K562 (cell line): ENCODE measurements around the gene FGF5. TPM values are rescaled to one million over a fixed set of nuclear protein-coding genes. Genes with fewer than 3 reads are reported as not detected.

ENCODE experiments used
- BACH1 ChIP-seq: fragments of 200-800 bp; sonication (Bioruptor generic); IDR thresholded peaks from 2 replicates; pipeline ENCODE4 v1.6.1; 2016; ENCODE audit warnings: missing genetic modification characterization, missing compliant biosample characterization
- BRF2 ChIP-seq: IDR thresholded peaks from 3 replicates; pipeline ENCODE4 v1.6.1; 2011; ENCODE audit warnings: borderline replicate concordance, mild to moderate bottlenecking; ENCODE audit not compliant: insufficient read length, insufficient read depth
- CCNT2 ChIP-seq: IDR thresholded peaks from 2 replicates; pipeline ENCODE4 v1.6.1; 2011; ENCODE audit warnings: borderline replicate concordance, low read depth, mild to moderate bottlenecking, moderate library complexity, mixed read lengths, low read length; ENCODE audit not compliant: insufficient read length; ENCODE audit errors: extremely low read depth
- CHD1 ChIP-seq: fragments of 200-600 bp; sonication (generic); IDR thresholded peaks from one replicate; pipeline ENCODE4 v1.6.1; 2012; ENCODE audit warnings: mild to moderate bottlenecking, moderate library complexity, low read length, inconsistent platforms
- DPF2 ChIP-seq: fragments of 450-650 bp; IDR thresholded peaks from 2 replicates; pipeline ENCODE4 v1.6.1; 2016
- ELF1 ChIP-seq: fragments of 200-800 bp; sonication (Bioruptor generic); IDR thresholded peaks from 2 replicates; pipeline ENCODE4 v1.6.1; 2016; ENCODE audit warnings: missing genetic modification characterization, missing compliant biosample characterization
- EP300 ChIP-seq: IDR thresholded peaks from 2 replicates; pipeline ENCODE4 v1.6.1; 2012; ENCODE audit warnings: low read length, improper control_type of control experiment
- JUND ChIP-seq, 2 experiments: IDR thresholded peaks; 2 replicates in 1 of 2; 3 replicates in 1 of 2; pipeline ENCODE4 v1.6.1; 2011; ENCODE audit warnings: borderline replicate concordance in 2 of 2, low read depth in 2 of 2, low read length in 2 of 2, improper control_type of control experiment in 1 of 2, missing biosample characterization in 1 of 2, missing genetic modification characterization in 1 of 2, missing genetic modification reagents in 1 of 2
- MECOM ChIP-seq: fragments of 250-450 bp; sonication (Bioruptor Pico); IDR thresholded peaks from 2 replicates; pipeline ENCODE4 v1.8.0; 2022; ENCODE audit warnings: inconsistent platforms
- MITF ChIP-seq: IDR thresholded peaks from 2 replicates; pipeline ENCODE4 v1.6.1; 2014; ENCODE audit warnings: antibody characterized with exemption
- NCOA2 ChIP-seq, 2 experiments: fragments of 450-650 bp; IDR thresholded peaks; 2 replicates each; pipeline ENCODE4 v1.6.1; 2018; ENCODE audit warnings: mild to moderate bottlenecking in 2 of 2, moderate library complexity in 1 of 2; ENCODE audit not compliant: partially characterized antibody in 2 of 2
- NFYB ChIP-seq: IDR thresholded peaks from 2 replicates; pipeline ENCODE4 v1.6.1; 2011; ENCODE audit warnings: mild to moderate bottlenecking, moderate library complexity; ENCODE audit not compliant: insufficient read length; ENCODE audit errors: extremely low read depth
- PTRF ChIP-seq: fragments of 450-650 bp; IDR thresholded peaks from 2 replicates; pipeline ENCODE4 v1.6.1; 2016; ENCODE audit warnings: mild to moderate bottlenecking, missing genetic modification characterization, missing compliant biosample characterization
- RBM25 ChIP-seq: fragments of 200-400 bp; formaldehyde crosslinking; IDR thresholded peaks from 2 replicates; pipeline ENCODE4 v1.6.1; 2018; ENCODE audit warnings: low read length, low read depth, moderate library complexity; ENCODE audit not compliant: severe bottlenecking
- SMARCA4 ChIP-seq: fragments of 450-650 bp; IDR thresholded peaks from 2 replicates; pipeline ENCODE4 v1.6.1; 2016
- TRIM24 ChIP-seq, 2 experiments: fragments of 450-650 bp; IDR thresholded peaks; 2 replicates each; pipeline ENCODE4 v1.6.1; 2016
- ZFP36 ChIP-seq: fragments of 150-350 bp; IDR thresholded peaks from 2 replicates; pipeline ENCODE4 v1.6.1; 2018; ENCODE audit warnings: low read length, low read depth; ENCODE audit not compliant: partially characterized antibody
- ZNF609 ChIP-seq: sonication (generic); formaldehyde crosslinking; IDR thresholded peaks from 2 replicates; pipeline ENCODE4 v1.8.1; 2023; ENCODE audit warnings: missing genetic modification reagents, mild to moderate bottlenecking, borderline replicate concordance
- ZSCAN29 ChIP-seq: fragments of 450-650 bp; IDR thresholded peaks from 2 replicates; pipeline ENCODE4 v1.6.1; 2017
- polyA plus RNA-seq, 8 experiments: library from polyadenylated mRNA; depleted of rRNA in 4 of 8; stranded (reverse) in 5 of 8; unstranded in 3 of 8; fragments of >200 nt; fragmentation: Nextera tagmentation in 2 of 8; fragmentation: Illumina TruSeq in 1 of 8; extraction: Ambion mirVana in 2 of 8; extraction: Trizol in 1 of 8; gene quantifications; 2 replicates each; pipeline versions ENCODE4 v1.2.1 to v1.2.3, GENCODE V29; 2011 to 2014; ENCODE audit warnings: inconsistent platforms in 1 of 8, missing spikeins in 1 of 8
- total RNA-seq, 7 experiments: library from RNA; depleted of rRNA in 6 of 7; stranded (reverse); fragments of >200 nt in 6 of 7; fragmentation: Illumina TruSeq in 2 of 7; extraction: Trizol in 2 of 7; gene quantifications; 2 replicates each; pipeline versions ENCODE4 v1.2.1 to v1.2.3, GENCODE V29; 2011 to 2021; ENCODE audit warnings: low replicate concordance in 1 of 7

The FGF5 gene
- total and polyA plus RNA-seq, 9 of the 15 experiments (the other 6 are each of a cell fraction or from before 2014, with no cell fraction given), result 0.38 to 2.7 (median 1.1) TPM

GRCh38 chr4:80253510-80253909 is 13.0 kb upstream of the FGF5 start (continued):
- TF ChIP-seq ZNF609 (no peak), SMARCA4 (peak; percentile 95), CCNT2 (peak; percentile 96), ELF1 (tag) (peak; percentile 87), ZSCAN29 (no peak), TRIM24 (IDR thresholded peaks at IDR 0.05) (peak; percentile 96), MECOM (CRISPR knock-in tag) (no peak), DPF2 (peak; percentile 96), JUND (IDR thresholded peaks at IDR 0.05; ENCODE audit: borderline replicate concordance, low read depth, low read length) (peak; percentile 80), JUND (tag; IDR thresholded peaks at IDR 0.05; ENCODE audit: borderline replicate concordance, low read depth, low read length) (peak; percentile 57; the same call in 1 of the 3 replicates), ZFP36 (peak; percentile 94), NCOA2 (IDR thresholded peaks at IDR 0.05; ENCODE audit: partially characterized antibody in 2 of 2) (peak in 1 of 2 experiments; percentile 40), RBM25 (peak; percentile 80), CHD1 (no peak), EP300 (peak; percentile 96), MITF (peak; percentile 87; the same call in 1 of the 2 replicates), BRF2 (no peak), BACH1 (tag) (no peak), NFYB (no peak), PTRF (tag) (no peak)
